GM18868 (cell line): ENCODE measurements around the gene TGM1.

ENCODE experiments used
- ATAC-seq: cut with Tn5 transposase; IDR thresholded peaks from one replicate; pipeline ENCODE4 v1.9.1; 2021; ENCODE audit warnings: mild to moderate bottlenecking, moderate library complexity; ENCODE audit not compliant: unreplicated experiment

The TGM1 gene

GRCh38 chr14:24262821-24263733 lies at the start of gene TGM1:
Gene TGM1, minus strand, starts transcription at chr14:24263177. Its CDS starts 825 bp downstream, at chr14:24262352.
- ATAC-seq: no peak

DNA sequence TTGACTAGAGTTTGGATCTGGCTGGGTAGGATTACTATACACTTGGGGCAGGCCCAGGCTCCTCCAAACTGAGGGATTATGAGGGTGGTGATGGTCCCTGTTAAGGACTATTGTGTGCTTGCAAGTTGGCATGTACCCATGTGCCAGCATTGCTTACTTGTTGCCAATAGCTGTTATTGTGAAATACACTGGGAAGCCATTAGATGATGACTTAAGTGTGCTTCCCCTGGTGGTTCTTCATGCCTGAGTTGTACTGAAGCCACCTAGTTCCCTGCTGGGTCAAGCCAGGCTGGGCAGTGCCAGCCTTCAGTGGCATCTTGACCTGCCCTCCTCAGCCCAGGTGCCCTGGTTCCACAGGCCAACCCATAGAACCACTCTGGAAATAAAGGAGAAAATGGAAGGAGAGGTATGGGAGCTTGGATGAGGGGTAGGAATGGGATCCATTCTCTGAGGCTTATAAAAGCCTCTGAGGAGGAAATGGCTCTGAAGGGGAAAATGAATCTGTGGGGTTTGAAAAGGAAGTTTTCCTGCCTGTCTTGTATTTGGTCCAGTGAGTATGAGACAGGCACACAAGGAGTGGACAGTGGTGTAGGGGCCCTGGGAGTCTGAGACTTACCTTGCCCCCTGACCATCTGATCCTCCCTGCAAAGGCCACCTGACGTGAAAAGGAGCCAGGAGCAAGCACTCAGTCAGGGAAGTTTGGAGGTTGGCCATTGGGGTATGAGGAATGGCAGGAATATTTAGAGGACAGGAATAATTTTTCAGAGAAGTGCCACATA lies 49.0 kb upstream of the TGM1 start:
- no peak for ATAC-seq

GRCh38 chr14:24310646-24311604 lies 47.9 kb upstream of the TGM1 start, which contains the start of gene LTB4R:
Gene LTB4R, plus strand, starts transcription at chr14:24311502. Its CDS starts 4,150 bp downstream, at chr14:24315652.
- peak; percentile 67 for ATAC-seq

GRCh38 chr14:24310265-24310645 lies 47.3 kb upstream of the TGM1 start:
- no peak for ATAC-seq

DNA sequence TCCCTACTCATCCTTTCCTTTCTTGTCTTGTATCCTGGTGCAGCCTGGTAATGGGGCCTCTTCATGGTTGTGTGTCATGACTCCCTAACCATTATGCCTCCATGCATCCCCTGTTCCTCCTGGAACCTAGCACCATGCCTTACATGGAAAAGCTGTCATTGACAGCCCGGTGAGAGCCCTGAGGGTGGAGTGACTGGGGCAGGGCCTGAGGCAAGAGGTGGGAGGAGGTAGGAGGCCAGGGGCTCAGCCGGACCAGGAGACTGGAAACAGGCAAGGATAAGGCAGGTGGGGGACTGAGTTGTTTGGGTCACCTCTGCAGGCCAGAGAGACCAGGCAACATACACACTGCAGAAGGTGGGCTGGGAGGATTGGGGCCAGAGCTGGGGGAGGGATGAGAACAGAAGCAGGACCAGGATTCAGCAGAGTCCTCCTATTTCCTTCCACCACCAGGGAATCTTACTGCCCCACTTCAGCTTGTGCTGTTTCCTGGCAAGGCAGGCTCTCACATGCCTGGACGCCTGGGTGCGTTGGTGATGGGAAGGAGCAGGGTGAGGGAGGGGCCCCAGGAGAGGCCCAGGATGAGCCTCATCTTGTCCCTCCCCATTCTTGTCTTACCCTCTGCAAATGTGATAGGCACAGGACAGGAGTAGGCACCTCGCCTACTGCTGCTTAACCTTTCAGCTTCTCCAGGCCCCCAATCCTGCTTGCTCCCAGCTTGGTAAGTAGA lies 46.7 kb upstream of the TGM1 start, which contains the start of gene LTB4R2:
Gene LTB4R2 (plus strand): TSS at position 603 of the 727 bp plus-strand sequence. CDS start 525 bp downstream, outside the sequence.
- ATAC-seq: no peak

GRCh38 chr14:24308342-24309124 lies 45.6 kb upstream of the TGM1 start:
- no peak for ATAC-seq

DNA sequence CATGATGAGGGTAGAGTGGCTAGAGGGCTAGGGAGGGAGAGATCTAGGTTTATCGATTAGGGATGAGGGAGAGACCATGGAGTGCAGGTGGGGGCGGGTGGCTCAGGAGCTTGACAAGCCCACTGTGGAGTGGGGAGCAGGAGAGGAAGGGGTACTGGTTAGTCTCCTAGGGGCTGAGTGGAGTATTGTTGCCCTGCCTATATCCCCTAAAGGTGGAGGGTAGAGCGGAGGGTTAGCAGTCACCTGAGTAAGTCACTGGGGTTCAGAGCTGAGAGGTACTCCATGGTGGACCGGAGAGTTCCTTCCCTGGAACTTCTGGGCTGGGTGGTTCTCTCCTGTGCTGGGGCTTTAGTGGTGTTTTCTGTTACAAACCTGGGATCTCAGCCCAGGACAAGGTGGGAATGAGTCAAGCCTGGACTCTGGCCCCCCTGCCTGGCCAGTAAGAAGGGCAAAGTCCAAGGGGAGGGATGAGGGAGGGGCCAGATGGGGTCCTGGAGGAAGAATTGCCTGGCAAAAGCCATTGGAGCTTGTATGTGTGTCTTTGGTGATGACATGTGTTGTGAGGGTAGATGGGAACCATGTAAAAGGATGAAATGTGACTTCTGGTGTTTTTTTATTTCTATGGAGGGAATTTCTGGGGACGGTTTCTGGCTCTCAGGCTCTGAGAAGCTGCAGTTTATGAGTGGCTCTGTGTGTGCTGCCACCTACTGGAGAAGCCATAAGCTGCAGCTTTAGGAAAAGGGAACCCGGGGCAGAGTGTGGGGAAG lies 44.8 kb upstream of the TGM1 start, which contains the start of gene CIDEB:
Gene CIDEB (minus strand): TSS at position 403 of the 767 bp plus-strand sequence. CDS start 119 bp downstream, at position 284.
- no peak for ATAC-seq

GRCh38 chr14:24307156-24307574 lies 44.2 kb upstream of the TGM1 start:
- ATAC-seq: no peak

DNA sequence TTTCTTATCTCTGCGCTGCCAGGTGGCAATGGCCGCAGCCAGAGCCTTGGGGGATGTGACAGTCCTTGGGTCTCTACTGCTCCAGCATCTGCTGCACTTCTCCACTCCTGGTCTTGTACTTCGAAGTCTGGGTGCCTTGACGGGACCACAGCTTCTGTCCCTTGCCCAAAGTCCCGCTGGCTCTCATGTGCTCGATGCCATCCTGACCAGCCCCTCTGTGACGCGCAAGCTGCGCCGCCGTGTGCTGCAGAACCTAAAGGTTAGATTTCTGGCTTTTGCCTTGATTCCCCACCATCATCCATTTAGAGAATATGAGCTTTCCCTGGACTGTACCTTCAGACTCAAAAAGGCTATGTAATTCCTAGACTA lies 41.0 kb upstream of the TGM1 start:
- no peak for ATAC-seq

DNA sequence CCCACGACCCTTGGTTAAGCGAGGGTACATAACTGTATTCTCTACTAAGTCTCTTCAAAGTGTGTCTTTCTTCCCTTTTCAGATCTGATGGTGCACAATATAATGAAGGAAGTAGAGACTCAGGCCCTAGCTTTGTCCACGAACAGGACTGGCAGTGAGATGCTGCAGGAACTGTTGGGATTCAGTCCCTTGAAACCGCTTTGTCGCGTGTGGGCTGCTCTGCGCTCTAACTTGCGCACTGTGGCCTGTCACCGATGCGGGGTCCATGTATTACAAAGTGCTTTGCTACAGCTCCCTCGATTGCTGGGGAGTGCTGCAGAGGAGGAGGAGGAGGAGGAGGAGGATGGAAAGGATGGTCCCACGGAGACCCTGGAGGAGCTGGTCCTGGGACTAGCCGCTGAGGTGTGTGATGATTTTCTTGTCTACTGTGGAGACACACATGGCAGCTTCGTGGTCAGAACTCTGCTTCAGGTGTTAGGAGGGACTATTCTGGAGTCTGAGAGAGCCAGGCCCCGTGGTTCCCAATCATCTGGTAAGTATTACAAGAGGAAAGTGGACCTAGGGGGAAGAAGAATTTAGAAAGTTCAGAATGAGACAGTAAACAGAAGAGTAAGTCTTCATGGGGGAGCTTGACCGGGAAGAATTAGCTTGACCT lies 37.5 kb upstream of the TGM1 start:
- no peak for ATAC-seq

- peak; percentile 63 for ATAC-seq
Measured at GRCh38 chr14:24299255-24300191, 36.5 kb upstream of the TGM1 start, which contains the start of the genes DHRS1 and NOP9. Gene DHRS1, minus strand, starts transcription at chr14:24299780. Its CDS starts 674 bp downstream, at chr14:24299106. Gene NOP9, plus strand, starts transcription at chr14:24299850. Its CDS starts 105 bp downstream, at chr14:24299955.

DNA sequence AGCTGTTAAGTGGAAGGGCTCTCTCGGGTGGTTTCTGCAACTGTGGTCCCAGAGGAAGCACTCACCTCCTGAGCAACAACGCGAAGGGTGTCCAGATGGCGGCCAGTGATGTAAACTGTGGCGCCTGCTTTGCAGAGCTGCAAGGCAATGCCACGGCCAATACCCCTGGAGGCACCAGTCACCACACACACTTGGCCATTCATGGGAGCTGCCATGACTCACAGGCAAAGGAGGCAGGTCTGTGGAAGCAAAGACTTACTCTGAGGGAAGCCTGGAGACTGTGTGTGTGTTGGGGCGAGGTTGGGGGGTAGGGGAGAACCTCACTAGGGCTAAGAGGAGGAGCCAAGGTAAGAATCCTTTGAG lies 35.9 kb upstream of the TGM1 start:
- ATAC-seq: peak; percentile 3

DNA sequence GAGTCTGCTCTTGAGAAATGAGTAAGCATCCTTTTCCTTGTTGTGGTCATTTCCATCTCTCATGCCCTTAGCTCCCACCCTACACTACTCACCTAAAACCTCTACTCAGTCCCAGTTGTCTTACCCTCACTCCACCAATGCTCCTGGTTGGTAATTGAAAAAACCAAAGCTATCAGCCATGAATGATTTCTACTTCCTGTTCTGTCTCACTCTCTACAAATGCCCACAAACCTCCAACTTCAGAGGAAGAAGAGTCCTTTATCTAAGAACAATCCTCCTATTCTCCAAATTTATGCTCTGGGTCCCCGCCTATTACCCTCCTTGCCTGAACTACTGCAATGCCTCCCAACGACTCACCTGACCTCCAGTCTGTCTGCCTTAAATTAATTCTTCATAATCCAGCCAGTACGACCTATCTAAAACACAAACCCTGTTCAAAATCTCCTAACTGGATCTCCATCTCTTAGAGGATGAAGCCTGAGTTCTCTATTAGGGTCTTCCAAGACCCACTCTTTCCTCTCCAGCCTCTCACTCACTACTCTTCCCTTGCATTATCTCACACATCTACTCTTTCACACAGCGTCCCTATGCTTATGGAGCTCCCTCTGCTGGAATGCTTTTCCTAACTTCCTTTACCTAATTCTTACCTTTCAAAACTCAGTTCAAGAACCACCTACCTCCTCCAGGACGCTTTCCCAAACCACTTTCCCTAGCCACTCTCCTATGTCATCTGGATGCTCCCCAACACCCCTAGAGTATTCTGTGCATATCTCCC lies 34.4 kb upstream of the TGM1 start:
- peak; percentile 29 for ATAC-seq

DNA sequence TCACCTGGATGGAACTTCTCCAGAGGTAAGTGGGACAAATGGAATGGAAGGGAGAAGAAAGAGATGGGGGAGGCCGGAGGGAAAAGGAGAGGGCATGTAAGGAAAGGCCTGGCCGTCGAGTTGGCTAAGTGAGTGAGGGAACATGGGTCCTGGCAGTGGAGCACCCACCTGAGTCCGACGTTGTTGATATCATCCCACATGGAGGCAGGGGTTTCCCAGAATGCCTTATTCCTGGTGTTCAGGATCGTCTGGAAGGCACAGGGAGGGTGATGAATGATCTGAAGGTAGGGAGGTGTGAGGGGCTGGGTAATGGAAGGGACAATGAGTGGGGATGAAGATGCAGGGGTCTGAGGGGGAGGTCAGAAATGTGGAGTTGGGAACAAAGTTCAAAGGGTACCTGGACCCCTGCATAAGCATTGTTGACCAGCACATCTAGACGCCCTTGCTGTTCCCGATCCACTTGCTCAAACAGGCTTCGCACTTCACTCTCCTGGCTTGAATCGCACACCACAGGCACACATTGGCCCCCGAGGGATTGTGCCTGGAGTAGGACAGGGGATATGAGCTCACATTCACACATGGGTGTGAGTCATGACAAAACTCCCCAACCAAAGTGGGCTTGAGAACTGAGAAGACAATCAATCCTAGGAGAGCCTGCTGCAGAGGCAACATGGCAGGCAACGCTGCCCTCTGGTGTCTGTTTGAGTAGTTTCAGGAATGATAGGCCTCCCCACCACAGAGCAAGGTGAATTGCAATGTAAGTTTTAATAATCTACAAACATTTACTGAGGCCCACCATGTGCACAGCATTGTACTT lies 33.6 kb upstream of the TGM1 start:
- ATAC-seq: peak; percentile 74

GRCh38 chr14:24293525-24293924 lies 30.5 kb upstream of the TGM1 start:
- no peak for ATAC-seq
